NCI-H1694 (cell line): ENCODE measurements around the gene ADAP1.
"Not testable (repeated sequence)": the region's sequence is repeated elsewhere in the genome, so short reads cannot be mapped to it uniquely, and the experiment has no call there.

Experiments used
- DNase-seq: peaks from one replicate; lab custom pipeline; 2025; lab: John Stamatoyannopoulos, UW

ADAP1 gene

GRCh38 chr7:959271-959670, 4.8 kb upstream of the ADAP1 start:
- DNase-seq, result no peak

GRCh38 chr7:958221-959200, 4.0 kb upstream of the ADAP1 start:
- DNase-seq, result no peak

- DNase-seq, result no peak
These were observed 3.1 kb upstream of the ADAP1 start for GRCh38 chr7:957418-958220.

GRCh38 chr7:956031-956430, 1.6 kb upstream of the ADAP1 start:
- peak; percentile 59 for DNase-seq

GRCh38 chr7:953547-954327, 743 bp downstream of the ADAP1 start:
- no peak for DNase-seq

- DNase-seq, result no peak
These were observed 1.7 kb downstream of the ADAP1 start for GRCh38 chr7:952548-953441.

GRCh38 chr7:951881-952547, 2.5 kb downstream of the ADAP1 start:
- no peak for DNase-seq

- no peak for DNase-seq
These were observed 5.2 kb downstream of the ADAP1 start for GRCh38 chr7:949021-949934.

GRCh38 chr7:947391-948210, 6.9 kb downstream of the ADAP1 start:
- no peak for DNase-seq

GRCh38 chr7:946256-946996, 8.1 kb downstream of the ADAP1 start:
- no peak for DNase-seq

- DNase-seq, result no peak
These were observed 8.8 kb downstream of the ADAP1 start for GRCh38 chr7:945556-946255.

GRCh38 chr7:945147-945555, 9.3 kb downstream of the ADAP1 start:
- DNase-seq, result no peak

GRCh38 chr7:944744-945143, 9.7 kb downstream of the ADAP1 start:
- DNase-seq, result no peak

GRCh38 chr7:943793-944192, 10.7 kb downstream of the ADAP1 start:
- not testable (repeated sequence) for DNase-seq

- DNase-seq, result no peak
These were observed 13.7 kb downstream of the ADAP1 start for GRCh38 chr7:940599-941408.

- no peak for DNase-seq
These were observed 14.6 kb downstream of the ADAP1 start for GRCh38 chr7:939843-940242.
